Measurements from ENCODE around the gene SALL1.

The SALL1 gene

DNA sequence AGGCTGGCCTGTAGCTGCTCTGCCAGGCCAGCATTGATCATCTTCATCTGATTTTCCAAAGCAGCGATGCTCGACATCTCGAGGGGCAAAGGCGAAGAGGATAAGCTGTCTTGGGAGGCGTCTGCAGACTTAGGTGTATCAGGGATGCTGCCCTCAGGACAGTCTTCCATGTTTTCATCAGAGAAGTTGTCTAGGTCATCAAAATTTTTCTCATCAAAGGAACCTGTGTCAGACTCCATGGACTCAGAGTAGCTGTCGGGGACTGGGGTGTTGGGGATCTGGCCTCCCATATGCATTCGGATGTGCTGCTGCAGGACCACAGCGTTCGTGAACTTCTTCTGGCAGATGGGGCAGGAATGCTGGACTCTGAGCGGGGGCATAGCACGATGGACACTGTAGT, 11.5 kb downstream of the SALL1 start:
- no peak for DNase-seq

DNA sequence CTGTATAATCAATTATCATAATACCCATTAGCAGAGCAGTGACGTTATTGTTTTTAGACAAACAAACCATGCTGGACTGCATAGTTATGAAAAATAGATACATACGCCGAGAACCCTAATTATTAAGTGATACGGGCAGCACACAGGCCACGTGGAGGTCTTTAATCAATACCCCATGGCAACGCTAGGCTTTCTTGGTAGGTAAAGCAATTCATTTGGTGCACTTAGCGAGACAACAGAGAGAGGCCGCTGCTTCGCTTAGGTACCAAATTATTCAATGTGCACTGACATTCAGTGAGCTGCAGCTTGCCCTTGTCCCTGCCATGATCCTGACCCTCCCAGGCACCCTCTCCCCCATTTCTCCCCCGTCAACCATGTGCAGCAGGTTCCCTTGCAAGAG, 12.9 kb downstream of the SALL1 start:
- no peak for DNase-seq

DNA sequence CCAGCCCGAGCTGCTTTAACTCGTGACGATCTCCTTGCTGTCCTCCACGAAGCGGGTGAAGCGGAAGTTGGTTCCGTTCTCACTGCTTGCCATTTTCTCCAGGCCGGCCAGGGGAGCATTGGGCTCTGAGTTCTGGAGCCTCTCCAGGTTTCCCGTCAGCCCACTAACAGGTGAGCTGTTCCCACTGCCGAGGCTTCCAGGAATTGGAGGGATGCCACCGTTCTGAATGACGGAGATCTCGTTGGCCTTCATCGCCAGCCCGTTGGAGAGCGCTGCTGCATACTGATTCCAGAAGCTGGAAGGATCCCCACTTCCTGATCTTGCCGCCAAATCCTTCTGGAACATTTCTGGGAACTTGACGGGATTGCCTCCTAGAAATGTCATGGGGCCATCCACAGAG, 14.0 kb downstream of the SALL1 start:
- no peak for DNase-seq

DNA sequence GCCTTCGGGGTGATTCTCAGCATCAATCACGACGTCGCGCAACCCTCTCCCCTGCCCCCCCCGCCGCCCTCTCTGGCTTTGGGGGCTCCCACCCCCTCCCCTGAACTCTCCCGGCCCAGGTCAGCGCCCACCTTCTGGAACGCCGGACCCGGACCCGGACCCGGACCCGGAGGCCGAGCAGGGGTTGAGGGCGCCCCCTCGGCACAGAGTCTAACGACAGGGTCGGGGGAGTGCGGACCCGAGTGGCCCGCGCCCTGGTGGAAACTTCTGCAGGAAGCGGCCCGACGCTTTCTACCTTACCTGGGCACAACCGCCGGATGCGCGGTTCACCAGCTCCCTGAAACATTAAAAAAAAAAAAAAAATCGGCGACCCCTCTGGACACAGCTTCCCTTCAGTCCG, 16.2 kb downstream of the SALL1 start:
- DNase-seq, result no peak

DNA sequence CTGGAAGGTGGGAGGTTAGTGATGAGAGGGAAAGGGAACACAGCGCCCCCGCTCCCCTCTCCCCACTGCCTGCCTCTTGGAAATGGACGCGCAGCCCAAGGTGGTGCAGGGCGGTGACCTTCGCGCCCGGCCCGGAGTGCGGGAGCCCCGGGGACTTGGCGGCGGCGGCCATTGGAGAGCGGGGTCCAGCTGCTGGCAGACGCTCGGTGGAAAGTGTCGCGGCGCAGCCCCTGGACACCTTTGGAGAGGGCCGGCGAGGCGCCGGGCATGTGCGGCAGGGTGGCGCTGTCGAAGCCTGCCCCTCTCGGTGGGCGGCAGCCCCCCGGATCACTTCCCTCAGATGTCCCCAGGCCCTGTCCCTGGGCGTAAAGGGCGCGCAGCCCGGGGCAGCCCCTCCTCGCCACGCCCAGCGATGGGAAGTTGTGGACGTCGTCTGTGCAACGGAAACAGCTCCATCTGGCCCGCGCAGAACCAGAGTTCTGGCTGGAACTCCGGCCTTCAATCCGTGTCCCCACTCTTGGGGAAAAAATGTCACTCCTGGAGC, 16.7 kb downstream of the SALL1 start:
- DNase-seq, result no peak

DNA sequence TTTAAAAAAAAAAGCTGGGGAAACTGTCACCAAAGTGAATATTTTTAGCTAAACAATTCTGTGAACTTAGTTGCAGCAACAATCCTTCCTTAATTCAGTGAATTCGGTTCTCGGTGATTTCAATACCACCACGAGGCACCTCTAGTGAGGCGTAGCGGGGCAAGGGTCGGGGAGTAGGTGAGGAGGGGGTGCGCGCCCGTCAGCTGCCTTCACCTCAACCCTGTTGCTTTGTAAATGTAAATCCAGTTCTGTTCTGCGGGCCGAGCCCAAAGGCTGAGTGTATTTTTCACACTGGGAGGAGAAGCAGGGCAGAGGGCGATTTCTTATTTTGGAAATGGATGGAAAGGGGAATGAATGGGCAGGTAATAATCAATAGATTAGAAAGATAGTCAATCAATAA, 17.4 kb downstream of the SALL1 start:
- no peak for DNase-seq

DNA sequence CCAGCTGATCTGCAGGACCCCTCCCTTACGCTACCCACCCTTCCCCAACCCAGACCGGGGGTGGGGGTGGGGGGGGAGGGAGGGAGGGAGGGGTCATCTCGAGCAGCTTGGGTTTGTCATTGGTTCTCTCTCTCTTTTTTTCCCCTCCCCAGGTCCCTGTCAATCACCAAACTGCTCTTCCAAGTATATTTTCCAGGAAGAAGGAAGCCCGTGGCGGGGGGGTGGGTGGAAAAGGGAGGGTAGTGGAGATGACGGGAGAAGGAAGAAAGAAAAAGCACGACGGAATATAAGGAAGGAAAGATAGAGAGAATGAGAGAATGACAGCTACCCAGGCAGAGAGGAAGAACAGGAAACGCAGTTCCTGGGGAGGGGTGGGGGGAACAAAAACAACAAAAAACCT, 17.9 kb downstream of the SALL1 start:
- DNase-seq, result no peak

DNA sequence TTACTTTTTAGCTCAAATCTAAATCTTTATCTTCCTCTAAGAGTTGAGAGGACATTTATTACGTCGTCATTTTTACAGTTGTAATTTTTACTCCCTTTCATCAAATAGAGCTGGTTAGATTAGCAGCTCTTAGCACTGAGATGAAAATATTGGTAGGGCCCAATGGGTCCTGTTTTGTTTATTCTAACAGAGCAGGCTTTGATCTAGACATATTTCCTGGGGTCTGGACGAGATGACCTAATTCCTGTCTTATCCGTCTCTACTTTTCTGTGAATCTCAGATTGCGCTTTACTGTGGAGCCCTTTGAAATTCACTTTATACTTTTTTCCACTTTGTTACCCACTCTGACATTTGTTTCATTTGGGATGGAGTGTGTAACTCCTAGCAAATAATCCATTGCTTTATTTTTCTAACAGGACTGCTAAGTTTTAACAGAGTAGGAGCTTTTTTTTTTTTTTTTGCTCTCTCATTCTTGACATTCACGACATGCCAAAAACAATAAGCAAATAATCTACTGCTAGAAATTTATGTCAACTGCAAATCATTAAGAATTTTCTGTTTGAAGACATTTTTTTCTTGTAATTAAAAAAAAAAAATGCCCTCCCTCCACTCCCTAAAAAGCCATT, 18.5 kb downstream of the SALL1 start:
- no peak for DNase-seq

DNA sequence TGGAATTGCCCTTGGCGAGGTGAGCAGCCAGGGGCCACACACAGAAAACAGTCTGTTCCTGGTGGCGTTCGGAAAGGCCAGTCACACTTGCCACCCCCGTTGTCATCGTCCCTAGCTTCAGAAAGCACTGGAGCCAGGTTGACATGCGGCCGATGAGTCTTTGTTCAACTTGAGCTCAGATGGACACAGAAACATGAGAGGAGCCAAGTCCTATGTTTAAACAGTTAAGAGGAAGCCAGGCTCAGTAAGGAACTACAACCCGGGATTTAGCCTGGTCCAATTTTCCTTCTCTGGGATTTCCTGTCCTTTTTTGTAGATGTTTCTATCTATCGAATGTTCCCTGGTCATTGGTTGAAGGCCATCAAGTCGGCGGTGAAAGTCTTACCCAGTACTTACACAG, 19.5 kb downstream of the SALL1 start:
- DNase-seq, result no peak

DNA sequence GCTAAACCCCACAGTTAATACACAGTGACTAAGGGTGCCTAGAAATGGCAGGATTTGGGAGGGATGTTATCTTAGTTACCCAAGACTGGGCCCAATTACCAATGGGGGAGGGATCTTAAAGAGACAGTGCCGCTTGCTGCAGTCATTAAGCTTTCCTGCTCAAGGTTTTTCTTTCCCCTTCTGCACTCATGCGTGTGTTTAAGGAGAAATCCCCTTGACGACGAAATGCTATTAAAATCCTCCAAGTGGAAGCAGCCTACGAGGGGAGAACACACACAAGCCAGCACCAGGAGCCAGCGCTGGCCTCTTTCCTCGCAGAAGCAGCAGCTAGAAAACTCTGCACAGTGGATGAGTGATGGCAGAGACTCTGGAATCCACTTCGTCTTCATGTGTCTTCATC, 22.0 kb downstream of the SALL1 start:
- DNase-seq, result no peak

DNA sequence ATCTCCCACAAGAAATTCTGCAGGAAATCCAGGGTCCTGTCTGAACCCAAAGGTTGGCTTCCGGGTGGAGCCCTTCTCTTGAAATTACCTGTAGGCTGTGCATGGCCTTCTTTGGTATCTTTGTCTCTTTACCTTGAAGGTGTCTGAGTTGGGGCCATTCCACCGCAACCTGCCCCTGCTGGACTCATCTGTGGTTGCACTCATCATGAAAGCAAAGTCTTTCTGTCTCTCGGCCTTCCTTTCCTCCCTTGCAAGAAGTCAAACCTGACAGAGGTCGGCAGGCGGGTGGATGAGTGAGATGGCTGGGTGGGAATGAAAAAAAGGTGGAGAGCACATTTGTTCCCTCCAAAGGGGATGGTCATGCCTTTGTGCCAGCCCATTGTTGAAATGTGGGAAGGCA, 25.1 kb downstream of the SALL1 start:
- DNase-seq, result no peak

DNA sequence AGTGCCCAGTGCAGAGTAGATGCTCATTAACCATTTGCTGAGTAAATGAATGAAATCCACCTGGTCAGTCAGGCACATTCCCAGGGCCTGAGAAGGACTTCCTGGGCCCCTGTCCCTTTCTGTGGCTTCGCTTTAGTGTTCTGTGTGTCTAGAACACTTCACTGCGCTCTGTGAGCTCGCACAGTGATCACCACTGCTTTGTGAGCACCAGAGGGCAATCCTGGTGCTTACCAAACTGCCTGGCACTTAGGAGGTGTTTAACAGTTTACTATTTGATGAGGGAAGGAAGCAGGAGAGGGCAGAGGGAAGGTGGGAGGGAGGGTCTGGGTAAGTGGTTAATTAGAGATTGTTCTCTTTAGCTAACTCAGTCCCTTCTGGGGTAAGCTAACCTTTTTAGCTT, 26.2 kb downstream of the SALL1 start:
- DNase-seq, result no peak

DNA sequence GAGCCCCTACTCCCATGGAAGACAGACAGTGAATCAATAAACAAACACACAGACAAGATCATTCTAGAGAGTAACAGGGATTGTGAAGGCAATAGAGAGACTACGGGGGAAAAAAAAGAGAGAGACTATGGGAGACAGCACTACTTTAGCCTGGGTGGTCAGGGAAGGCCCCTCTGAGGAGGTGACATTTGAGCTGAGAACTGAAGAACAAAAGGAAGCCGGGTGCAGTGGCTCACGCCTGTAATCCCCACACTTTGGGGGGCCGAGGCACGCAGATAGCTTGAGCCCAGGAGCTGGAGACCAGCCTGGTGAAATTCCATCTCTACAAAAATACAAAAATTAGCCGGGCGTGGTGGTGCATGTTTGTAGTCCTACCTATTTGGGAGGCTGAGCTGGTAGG, 29.2 kb downstream of the SALL1 start:
- no peak for DNase-seq

DNA sequence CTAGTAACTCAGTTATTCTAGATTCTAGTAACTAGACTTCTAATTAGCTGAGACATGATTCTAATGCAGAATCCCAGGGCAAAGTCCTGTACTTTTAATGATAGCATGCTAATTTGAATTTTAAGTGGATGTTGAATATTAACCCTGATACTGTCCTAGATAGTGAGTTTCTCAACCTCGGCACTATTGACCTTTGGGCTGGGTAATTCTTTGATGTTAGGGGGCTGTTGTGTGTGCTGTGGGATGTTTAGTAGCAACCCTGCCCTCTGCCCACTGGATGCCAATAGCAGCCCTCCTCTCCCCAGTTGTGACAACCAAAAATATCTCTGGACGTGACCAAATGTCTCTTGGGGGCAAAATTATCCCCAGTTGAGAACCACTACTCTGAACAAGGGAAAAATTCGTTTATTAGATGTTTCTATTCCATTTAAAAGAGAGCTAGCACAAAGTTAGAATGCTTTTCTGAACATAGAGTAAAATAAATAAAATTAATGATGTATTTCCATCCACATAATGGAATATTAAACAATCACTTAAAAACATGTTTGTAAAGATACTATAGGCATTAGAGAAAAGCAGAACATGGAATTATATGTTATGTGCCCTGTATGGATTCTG, 30.2 kb downstream of the SALL1 start:
- no peak for DNase-seq

DNA sequence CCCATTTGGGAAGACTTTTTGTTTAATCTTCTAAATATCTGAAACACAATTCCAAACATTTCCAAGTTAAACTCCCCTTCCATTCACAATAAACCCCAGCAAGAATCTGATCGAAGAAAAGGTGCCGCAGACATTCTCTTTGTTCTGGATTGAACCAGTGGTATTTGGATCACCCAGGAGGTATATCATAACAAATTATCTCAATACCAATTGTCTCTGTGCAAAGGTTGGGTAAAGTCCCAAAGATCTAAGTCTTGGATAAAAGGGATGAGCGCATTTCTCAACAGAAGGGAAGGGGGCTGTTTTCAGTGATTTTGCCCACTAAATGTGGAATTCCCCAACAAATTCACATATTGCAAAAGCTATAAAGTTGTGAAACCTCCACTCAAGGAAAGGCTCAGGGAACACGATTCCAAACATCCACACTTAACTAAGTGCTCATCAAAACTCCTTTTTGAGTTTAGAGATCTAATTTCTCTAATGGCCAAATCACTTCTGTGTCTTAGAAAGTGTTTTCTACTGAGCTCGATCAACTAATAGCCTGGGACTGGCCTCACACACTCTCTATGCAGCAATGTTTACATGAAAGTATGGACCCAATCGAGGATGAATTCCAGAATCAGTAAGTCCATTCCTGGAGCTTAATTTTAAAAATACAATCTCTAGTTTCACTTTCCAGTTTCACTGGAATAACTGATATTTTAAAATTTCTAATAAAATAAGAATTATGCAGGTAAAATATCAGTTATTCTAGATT, 30.9 kb downstream of the SALL1 start:
- no peak for DNase-seq

DNA sequence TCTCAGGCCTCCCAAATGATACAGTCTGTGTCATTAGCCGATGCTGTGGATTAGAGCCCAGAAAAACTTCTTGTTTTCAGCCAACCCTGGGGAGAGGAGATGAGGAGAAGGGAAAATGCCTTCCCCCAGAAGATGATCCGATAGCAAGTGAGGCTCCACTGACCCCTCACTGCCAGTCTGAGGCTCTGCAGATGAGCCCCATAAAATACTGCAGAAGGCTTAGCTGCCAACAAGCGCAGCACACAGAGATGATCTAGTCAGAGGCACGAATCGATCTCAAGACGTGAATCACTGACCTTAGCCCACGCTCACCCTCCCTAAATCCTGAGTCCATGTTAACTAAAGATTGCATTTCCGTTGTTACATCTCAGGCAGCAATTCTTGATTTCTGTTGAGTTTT, 31.5 kb downstream of the SALL1 start:
- no peak for DNase-seq

DNA sequence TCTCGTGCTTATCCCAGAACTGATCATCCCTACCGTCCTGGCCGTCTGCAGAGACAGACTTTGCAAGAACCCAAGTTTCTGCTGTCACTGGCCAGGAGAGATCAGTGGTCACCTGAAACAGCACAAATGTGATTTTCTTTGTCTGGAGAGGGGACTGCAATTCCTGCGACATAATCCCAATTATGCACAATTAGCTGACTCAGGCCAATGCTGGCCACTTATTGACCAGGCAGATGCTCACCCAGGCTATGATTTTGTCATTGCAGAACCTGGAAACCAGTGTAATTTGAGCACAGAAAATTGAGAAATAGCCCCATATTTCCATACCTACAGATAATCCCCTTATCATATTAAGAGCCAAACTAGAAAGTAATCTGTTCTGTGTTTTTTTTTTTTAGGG, 34.7 kb downstream of the SALL1 start:
- DNase-seq, result no peak

DNA sequence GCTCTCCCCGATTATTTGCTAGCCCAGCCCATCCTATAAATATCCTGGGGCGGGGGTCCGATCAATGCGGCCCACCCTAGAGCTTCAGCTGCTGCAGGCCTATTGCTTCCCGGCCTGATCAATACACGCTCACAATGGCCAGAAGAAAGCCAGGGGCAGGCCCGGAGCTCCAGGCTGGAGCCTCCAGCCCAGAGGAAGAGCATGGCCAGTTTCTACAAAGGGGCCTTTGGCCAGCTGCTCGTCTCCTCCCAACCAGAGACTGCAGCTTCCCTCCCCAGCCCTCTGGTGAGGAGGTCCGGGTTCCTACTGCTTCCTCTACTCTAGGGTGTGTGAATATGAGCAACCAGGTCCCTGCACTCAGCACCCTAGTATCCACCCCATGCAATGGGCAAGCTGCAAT, 36.7 kb downstream of the SALL1 start:
- DNase-seq, result no peak

DNA sequence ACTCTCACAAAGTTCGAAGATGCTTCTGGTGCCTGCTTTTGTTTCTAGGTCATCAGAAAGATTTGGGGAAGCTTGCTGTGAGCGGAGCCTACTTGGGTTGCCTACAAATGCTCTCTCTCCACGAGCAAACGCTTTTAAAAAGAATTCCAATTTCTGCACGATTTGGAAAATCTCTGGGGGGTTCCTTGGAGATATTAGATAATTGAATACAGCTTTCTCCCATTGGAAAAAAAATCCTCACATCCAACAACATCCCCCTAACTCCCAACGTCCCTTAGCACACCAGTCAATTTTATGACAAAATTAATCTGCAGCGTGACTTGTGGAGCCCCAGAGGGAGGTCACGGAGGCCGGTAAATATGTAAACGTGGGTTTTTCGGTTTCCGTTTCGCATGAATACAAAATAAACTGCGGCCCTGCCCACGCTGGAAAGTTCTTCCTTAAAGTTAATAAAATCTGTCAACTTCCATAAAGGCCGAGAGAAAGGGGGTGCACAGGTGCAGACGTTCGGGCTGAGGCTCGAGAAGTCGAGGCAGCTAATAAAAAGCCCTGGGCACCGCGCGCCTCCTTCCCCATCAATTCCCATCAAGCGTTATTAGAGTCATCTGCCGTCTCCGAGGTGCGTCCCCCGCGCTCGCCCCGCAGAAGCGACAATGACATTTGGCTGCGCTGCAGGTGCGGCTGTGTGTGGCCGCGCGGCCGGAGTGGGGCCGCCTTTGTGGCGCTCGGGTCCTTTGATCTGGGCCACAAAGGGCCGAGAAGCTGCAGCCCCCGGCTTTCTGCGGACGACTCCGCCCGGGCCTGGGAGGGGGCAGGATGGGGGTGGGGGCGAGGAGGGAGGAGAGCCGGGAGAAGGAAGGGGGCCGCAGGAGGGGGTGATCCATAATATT, 37.6 kb downstream of the SALL1 start:
- DNase-seq, result no peak

DNA sequence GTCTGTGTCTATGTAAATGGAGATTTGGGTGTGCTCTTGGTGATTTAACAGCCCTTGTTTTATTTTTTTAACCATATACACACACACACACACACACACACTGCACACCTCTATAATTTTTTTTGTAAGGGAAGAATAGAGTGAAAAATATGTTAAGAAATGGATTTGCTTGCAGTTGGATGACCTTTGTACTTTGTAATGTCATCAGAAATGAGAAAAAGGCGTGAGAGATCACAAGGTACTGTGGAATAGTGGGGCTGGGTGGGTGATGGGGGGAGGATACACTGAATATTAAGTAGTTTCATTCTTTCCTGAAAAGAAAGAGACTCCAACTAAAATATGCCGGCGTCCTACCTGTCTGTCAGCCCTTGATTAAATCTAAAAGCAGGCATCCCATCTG, 38.7 kb downstream of the SALL1 start:
- no peak for DNase-seq

DNA sequence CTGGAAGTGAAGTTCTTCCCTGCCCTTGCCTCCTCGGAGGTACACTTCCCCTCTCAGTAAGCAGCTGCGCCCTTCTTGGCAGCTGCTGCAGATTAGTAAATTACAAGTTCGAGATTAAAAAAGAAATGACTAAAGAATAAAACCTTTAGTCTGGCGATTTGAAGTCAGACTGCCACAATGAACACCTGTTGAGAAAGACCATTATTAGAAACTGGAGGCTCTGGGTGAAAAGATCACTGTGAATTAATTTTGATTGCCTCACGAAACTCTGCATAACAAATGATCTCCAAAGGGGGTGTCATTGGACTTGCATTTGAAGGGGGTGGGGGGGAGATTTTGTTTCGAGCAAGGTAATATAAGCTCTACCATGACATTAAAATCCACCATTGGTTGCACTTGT, 39.3 kb downstream of the SALL1 start:
- DNase-seq, result no peak

DNA sequence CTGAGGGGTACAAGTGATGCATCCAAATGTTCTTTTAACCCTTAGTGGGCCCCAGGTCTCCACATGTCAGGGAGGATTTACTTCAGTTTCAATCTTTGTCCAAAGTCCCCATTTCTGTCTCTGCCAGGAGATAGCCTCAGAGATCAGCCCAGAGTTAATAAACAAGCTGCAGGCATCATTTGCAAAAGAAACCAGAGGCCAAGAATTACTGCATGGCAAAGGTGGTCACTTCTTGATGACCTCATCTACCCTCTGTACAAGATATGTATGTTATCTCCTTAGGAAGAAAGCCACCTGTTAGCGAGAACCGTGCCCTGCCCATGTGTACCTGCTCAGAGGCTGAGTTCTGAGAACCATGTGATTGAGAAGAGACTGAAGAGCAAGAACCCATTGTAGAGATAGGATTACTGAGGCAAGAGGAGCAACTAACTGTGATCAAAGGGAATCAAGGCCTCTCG, 40.3 kb downstream of the SALL1 start:
- no peak for DNase-seq

DNA sequence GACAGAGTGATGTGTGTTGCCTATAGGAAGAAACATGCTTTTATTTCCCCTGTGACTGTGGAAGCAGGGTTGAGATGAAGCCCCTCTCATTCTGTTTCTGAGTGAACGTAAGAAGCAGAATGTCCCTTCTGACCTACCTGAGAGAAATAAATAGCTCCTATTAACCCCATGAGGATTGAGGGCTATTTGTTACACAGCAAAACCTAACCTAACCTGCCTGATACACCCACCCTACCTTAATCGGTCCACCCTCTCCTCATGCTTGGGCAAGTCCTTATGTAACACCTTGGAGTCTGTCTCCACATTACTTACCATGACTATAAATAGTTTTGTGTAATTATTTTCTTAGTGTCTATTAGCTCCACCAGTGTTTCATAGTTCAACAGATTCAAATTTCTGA, 41.9 kb downstream of the SALL1 start:
- DNase-seq, result no peak
